H9 (cell line): ENCODE measurements around the gene DNAJB11. TPM values are rescaled to one million over a fixed set of nuclear protein-coding genes. Genes with fewer than 3 reads are reported as not detected.

Experiments
- DNase-seq: peaks from one replicate; pipeline ENCODE4 v3.0.0-alpha.2; 2017
- H2AFZ ChIP-seq: one replicate; pipeline ENCODE4 v1.6.1; 2013; ENCODE audit warnings: mild to moderate bottlenecking, low read length, control low read depth, moderate library complexity
- H2AK5ac ChIP-seq: 2 replicates; pipeline ENCODE4 v1.6.1; 2013; ENCODE audit warnings: low read length, control low read depth, mixed read lengths; ENCODE audit not compliant: insufficient read length
- H2BK120ac ChIP-seq: one replicate; pipeline ENCODE4 v1.6.1; 2013; ENCODE audit warnings: low read depth, mild to moderate bottlenecking, low read length, control low read depth, inconsistent platforms; ENCODE audit not compliant: poor library complexity, severe bottlenecking
- H2BK12ac ChIP-seq: 2 replicates; pipeline ENCODE4 v1.6.1; 2013; ENCODE audit warnings: low read length, control low read depth, mixed read lengths, low read depth; ENCODE audit not compliant: insufficient read length
- H2BK15ac ChIP-seq: 2 replicates; pipeline ENCODE4 v1.6.1; 2013; ENCODE audit warnings: low read depth, low read length, control low read depth
- H2BK20ac ChIP-seq: one replicate; pipeline ENCODE4 v1.6.1; 2013; ENCODE audit warnings: low read depth, mild to moderate bottlenecking, low read length, control low read depth, inconsistent platforms; ENCODE audit not compliant: poor library complexity, severe bottlenecking
- H2BK5ac ChIP-seq: 2 replicates; pipeline ENCODE4 v1.6.1; 2013; ENCODE audit warnings: low read length, control low read depth, mixed read lengths; ENCODE audit not compliant: insufficient read length
- H3K14ac ChIP-seq: 2 replicates; pipeline ENCODE4 v1.6.1; 2013; ENCODE audit warnings: low read length, control low read depth; ENCODE audit not compliant: insufficient read depth
- H3K18ac ChIP-seq: 2 replicates; pipeline ENCODE4 v1.6.1; 2013; ENCODE audit warnings: low read depth, mild to moderate bottlenecking, mixed read lengths, low read length, control low read depth; ENCODE audit not compliant: insufficient read length
- H3K23ac ChIP-seq: 2 replicates; pipeline ENCODE4 v1.6.1; 2013; ENCODE audit warnings: low read length, control low read depth, mixed read lengths, low read depth; ENCODE audit not compliant: insufficient read length
- H3K23me2 ChIP-seq: 2 replicates; pipeline ENCODE4 v1.6.1; 2013; ENCODE audit warnings: low read depth, mild to moderate bottlenecking, mixed read lengths, low read length, control low read depth; ENCODE audit not compliant: insufficient read length, poor library complexity, severe bottlenecking
- H3K27ac ChIP-seq: 2 replicates; pipeline ENCODE4 v1.5.1; 2013; ENCODE audit warnings: low read length, control low read depth, mixed read lengths, low read depth; ENCODE audit not compliant: insufficient read length
- H3K27me3 ChIP-seq: 2 replicates; pipeline ENCODE4 v1.6.1; 2013; ENCODE audit warnings: low read length, control low read depth, inconsistent platforms; ENCODE audit not compliant: insufficient read depth
- H3K4ac ChIP-seq: 2 replicates; pipeline ENCODE4 v1.6.1; 2013; ENCODE audit warnings: low read depth, mild to moderate bottlenecking, control low read depth, inconsistent platforms, low read length, moderate library complexity
- H3K4me1 ChIP-seq: 2 replicates; pipeline ENCODE4 v1.6.1; 2013; ENCODE audit warnings: low read length, control low read depth, inconsistent platforms; ENCODE audit not compliant: insufficient read depth
- H3K4me2 ChIP-seq: 2 replicates; pipeline ENCODE4 v1.6.1; 2013; ENCODE audit warnings: low read length, control low read depth, mixed read lengths; ENCODE audit not compliant: insufficient read length, insufficient read depth
- H3K56ac ChIP-seq: 2 replicates; pipeline ENCODE4 v1.6.1; 2013; ENCODE audit warnings: low read depth, mild to moderate bottlenecking, mixed read lengths, low read length, control low read depth; ENCODE audit not compliant: insufficient read length
- H3K79me1 ChIP-seq: 2 replicates; pipeline ENCODE4 v1.6.1; 2013; ENCODE audit warnings: low read depth, mild to moderate bottlenecking, moderate library complexity, low read length, control low read depth, inconsistent platforms; ENCODE audit not compliant: insufficient read depth, poor library complexity, severe bottlenecking
- H3K79me2 ChIP-seq: 2 replicates; pipeline ENCODE4 v1.6.1; 2013; ENCODE audit warnings: low read length, control low read depth, inconsistent platforms; ENCODE audit not compliant: insufficient read depth
- H3K9ac ChIP-seq: 2 replicates; pipeline ENCODE4 v1.6.1; 2013; ENCODE audit warnings: low read length, control low read depth, mixed read lengths; ENCODE audit not compliant: insufficient read length; ENCODE audit errors: extremely low read depth
- H3K9me3 ChIP-seq: one replicate; pipeline ENCODE4 v1.6.1; 2013; ENCODE audit warnings: low read depth, low read length, inconsistent platforms; ENCODE audit not compliant: control insufficient read depth
- H3T11ph ChIP-seq: one replicate; pipeline ENCODE4 v1.6.1; 2013; ENCODE audit warnings: mild to moderate bottlenecking, low read length, control low read depth, inconsistent platforms
- H4K20me1 ChIP-seq: one replicate; pipeline ENCODE4 v1.6.1; 2013; ENCODE audit not compliant: control insufficient read depth, insufficient read length, insufficient read depth
- H4K5ac ChIP-seq: 2 replicates; pipeline ENCODE4 v1.6.1; 2013; ENCODE audit warnings: low read depth, mild to moderate bottlenecking, mixed read lengths, low read length, control low read depth; ENCODE audit not compliant: insufficient read length
- H4K8ac ChIP-seq: replicated peaks from 2 replicates; pipeline ENCODE4 v1.6.1; 2013; ENCODE audit warnings: low read length, control low read depth, mixed read lengths, low read depth; ENCODE audit not compliant: insufficient read length
- H4K91ac ChIP-seq: 2 replicates; pipeline ENCODE4 v1.6.1; 2013; ENCODE audit warnings: low read depth, mild to moderate bottlenecking, moderate library complexity, mixed read lengths, low read length, control low read depth; ENCODE audit not compliant: insufficient read length
- H3K27ac Mint-ChIP-seq, 3 experiments: 2 replicates in 2 of 3; 3 replicates in 1 of 3; pipeline ENCODE4 v1.8.0; 2020 to 2021; ENCODE audit warnings: mixed read lengths in 3 of 3, mild to moderate bottlenecking in 1 of 3, moderate library complexity in 1 of 3
- H3K27me3 Mint-ChIP-seq: 2 replicates; pipeline ENCODE4 v1.8.0; 2021; ENCODE audit warnings: low read depth, mild to moderate bottlenecking, moderate library complexity, mixed read lengths
- H3K36me3 Mint-ChIP-seq, 3 experiments: 2 replicates in 2 of 3; 3 replicates in 1 of 3; pipeline ENCODE4 v1.8.0; 2020 to 2021; ENCODE audit warnings: low read depth in 3 of 3, mixed read lengths in 3 of 3; ENCODE audit not compliant: insufficient read depth in 1 of 3
- H3K4me1 Mint-ChIP-seq, 2 experiments: 2 replicates each; pipeline ENCODE4 v1.8.0; 2020; ENCODE audit warnings: mixed read lengths in 2 of 2
- H3K4me3 Mint-ChIP-seq, 2 experiments: 2 replicates in 1 of 2; 3 replicates in 1 of 2; pipeline ENCODE4 v1.8.0; 2020 to 2021; ENCODE audit warnings: mild to moderate bottlenecking in 2 of 2, mixed read lengths in 2 of 2, moderate library complexity in 1 of 2
- H3K9me3 Mint-ChIP-seq, 2 experiments: 2 replicates in 1 of 2; 3 replicates in 1 of 2; pipeline ENCODE4 v1.8.0; 2020; ENCODE audit warnings: mild to moderate bottlenecking in 2 of 2, mixed read lengths in 2 of 2, moderate library complexity in 1 of 2
- CTCF ChIP-seq: fragments of 200-600 bp; sonication (generic); conservative IDR thresholded peaks from 3 replicates; pipeline ENCODE4 v1.8.0; 2021; ENCODE audit warnings: antibody characterized with exemption, mild to moderate bottlenecking
- WGBS: extraction: QIAGEN DNeasy Blood & Tissue Kit; methylation state at CpG from one replicate; pipeline ENCODE4 v1.1.7; 2013; ENCODE audit warnings: missing lambda C conversion rate, low lambda C conversion rate, mixed read lengths; ENCODE audit not compliant: insufficient read length; ENCODE audit errors: extremely low coverage; 5-methylcytosine and 5-hydroxymethylcytosine counted together
- total RNA-seq: library from RNA; stranded (reverse); gene quantifications from 2 replicates; pipeline ENCODE4 v1.2.1, GENCODE V29; 2021

The DNAJB11 gene
- total RNA-seq, 1 experiment from 2014 or later, result 61.2 TPM

DNA sequence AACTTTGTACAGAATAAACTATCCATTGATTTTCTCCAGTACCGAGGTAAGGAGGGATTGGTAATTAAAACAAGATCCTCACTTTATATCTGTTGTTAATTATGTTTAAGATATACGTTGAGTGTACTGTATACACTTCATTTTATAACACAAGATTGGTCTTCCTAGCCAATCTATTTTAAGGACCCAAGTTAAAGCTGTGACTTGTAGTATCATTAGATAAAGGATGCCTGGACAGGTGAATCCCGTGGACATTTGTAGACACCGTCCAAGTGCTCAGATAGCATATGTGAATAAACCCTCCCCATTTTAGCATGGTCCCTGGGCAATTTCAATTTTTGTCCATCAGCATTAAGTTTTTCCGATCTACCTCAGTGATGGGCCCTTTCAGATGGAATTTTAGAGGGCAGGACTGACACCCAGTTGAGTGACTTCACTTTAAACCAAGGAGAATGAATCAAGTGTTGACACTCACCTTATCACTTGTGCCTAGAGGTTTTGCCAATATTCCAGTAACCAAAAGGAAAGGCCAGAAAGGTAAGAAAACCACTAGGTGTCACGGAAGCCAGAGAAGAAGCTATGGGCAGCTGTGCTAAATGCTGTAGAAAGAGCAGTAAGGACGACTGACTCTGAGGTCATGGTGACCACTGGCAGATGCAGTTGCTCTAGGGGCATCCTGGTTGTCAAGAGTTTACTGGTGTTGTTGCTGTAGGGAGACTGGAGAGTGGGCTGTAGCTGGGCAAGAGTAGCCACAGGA, 51.6 kb downstream of the DNAJB11 start:
- H2AK5ac ChIP-seq, result no peak overlapping the region
- TF ChIP-seq CTCF, result no peak

More for the DNA sequence above, 51.6 kb downstream of the DNAJB11 start:
- Histone ChIP-seq H3K4me1 (no peaks in the 10 kb centered on the region; the same call in 1 of the 2 replicates), H3K9ac (no peak overlapping the region), H4K8ac (no peak overlapping the region), H4K91ac (no peak overlapping the region), H3K56ac (no peak overlapping the region), H3K27me3 (no peaks in the 10 kb centered on the region), H4K5ac (no peak overlapping the region), H3K23ac (no peak overlapping the region), H3K79me2 (no peaks in the 10 kb centered on the region), H3T11ph (no peak overlapping the region), H2BK120ac (no peak overlapping the region), H4K20me1 (no peaks in the 10 kb centered on the region), H3K18ac (no peak overlapping the region), H3K27ac (no peak overlapping the region), H2BK15ac (no peak overlapping the region), H2BK20ac (no peak overlapping the region), H2BK5ac (no peak overlapping the region), H3K14ac (no peak overlapping the region), H3K79me1 (no peaks in the 10 kb centered on the region), H2BK12ac (no peak overlapping the region), H2AFZ (no peak overlapping the region), H3K4ac (no peak overlapping the region), H3K4me2 (no peak overlapping the region), H3K23me2 (no peaks in the 10 kb centered on the region), H3K9me3 (no peaks in the 10 kb centered on the region)
- Mint-ChIP-seq H3K4me1 (peaks cover 6% of the 10 kb centered on the region in 2 experiments), H3K4me3 (no peak overlapping the region), H3K36me3 (no peaks in the 10 kb centered on the region), H3K27me3 (peaks cover 18% of the 10 kb centered on the region), H3K27ac (peak overlapping the region in 1 of 3 experiments; percentile 52; a peak in 1 of 7 replicates), H3K9me3 (no peaks in the 10 kb centered on the region)
- no CpG with 5 or more reads among the region's 7 CpGs for WGBS
- DNase-seq, result no peak
